SU-DHL-6 (cell line): ENCODE data around the gene PLXNB2.

Experiments
- H2AFZ ChIP-seq: fragments of 200-600 bp; sonication (generic); 2 replicates; pipeline ENCODE4 v1.6.1; 2014; ENCODE audit warnings: low read depth, mild to moderate bottlenecking, moderate library complexity, mixed read lengths, antibody characterized with exemption, low read length; ENCODE audit not compliant: severe bottlenecking
- H3F3A ChIP-seq: fragments of 200-600 bp; shearing (Covaris generic); 2 replicates; pipeline ENCODE4 v1.6.0; 2016; ENCODE audit warnings: antibody characterized with exemption, mild to moderate bottlenecking; ENCODE audit not compliant: insufficient read depth
- H3K27ac ChIP-seq: fragments of 200-600 bp; sonication (generic); 2 replicates; pipeline ENCODE4 v1.5.1; 2016; ENCODE audit warnings: low read depth, mild to moderate bottlenecking, low read length, moderate library complexity, mixed read lengths
- H3K27me3 ChIP-seq: fragments of 200-600 bp; sonication (generic), shearing (Covaris generic); 2 replicates; pipeline ENCODE4 v1.6.0; 2014; ENCODE audit warnings: mild to moderate bottlenecking, low read length
- H3K36me3 ChIP-seq: fragments of 200-600 bp; sonication (generic); 2 replicates; pipeline ENCODE4 v1.6.1; 2014; ENCODE audit warnings: mild to moderate bottlenecking, low read length, mixed read lengths
- H3K4me2 ChIP-seq: fragments of 300-600, 200-600 bp; shearing (Covaris generic), sonication (generic); 2 replicates; pipeline ENCODE4 v1.6.0; 2014; ENCODE audit warnings: low read length, low read depth, mild to moderate bottlenecking; ENCODE audit not compliant: poor library complexity, severe bottlenecking
- H3K4me3 ChIP-seq: fragments of 200-600 bp; sonication (generic); 2 replicates; pipeline ENCODE4 v1.5.1; 2014; ENCODE audit warnings: antibody characterized with exemption, low read length, mild to moderate bottlenecking, mixed read lengths; ENCODE audit not compliant: insufficient read depth, poor library complexity, severe bottlenecking
- H3K79me2 ChIP-seq: fragments of 200-600 bp; sonication (generic); 2 replicates; pipeline ENCODE4 v1.6.1; 2014; ENCODE audit warnings: mild to moderate bottlenecking, low read length, moderate library complexity; ENCODE audit not compliant: insufficient read depth
- H3K9ac ChIP-seq: fragments of 200-600 bp; sonication (generic); 2 replicates; pipeline ENCODE4 v1.7.0; 2014; ENCODE audit warnings: mild to moderate bottlenecking, low read length
- H3K9me2 ChIP-seq: fragments of 200-600 bp; sonication (generic); replicated peaks from 2 replicates; pipeline ENCODE4 v1.6.1; 2014; ENCODE audit warnings: low read length; ENCODE audit not compliant: insufficient read depth
- H3K9me3 ChIP-seq: fragments of 200-600 bp; sonication (generic); 2 replicates; pipeline ENCODE4 v1.6.1; 2014; ENCODE audit warnings: low read length, mixed read lengths; ENCODE audit not compliant: insufficient read depth
- H4K20me1 ChIP-seq: fragments of 200-600 bp; sonication (generic); 2 replicates; pipeline ENCODE4 v1.6.1; 2014; ENCODE audit warnings: low read depth, mild to moderate bottlenecking, antibody characterized with exemption, low read length, moderate library complexity, mixed read lengths
- CTCF ChIP-seq: fragments of 200-600 bp; sonication (generic); IDR thresholded peaks from one replicate; pipeline ENCODE4 v1.5.1; 2017; ENCODE audit warnings: antibody characterized with exemption, mild to moderate bottlenecking, low read length, moderate library complexity; ENCODE audit not compliant: insufficient read depth, poor library complexity, severe bottlenecking
- EZH2phosphoT487 ChIP-seq: fragments of 200-600 bp; sonication (generic), shearing (Covaris generic); conservative IDR thresholded peaks from 2 replicates; pipeline ENCODE4 v1.6.1; 2018; ENCODE audit warnings: mild to moderate bottlenecking, antibody characterized with exemption, low read length, moderate library complexity, mixed read lengths

The PLXNB2 gene

GRCh38 chr22:50286701-50287318, 20.6 kb downstream of the PLXNB2 start:
- Histone ChIP-seq H3K4me3 (no peak overlapping the region), H3K79me2 (no peaks in the 10 kb centered on the region), H3K9me2 (no peaks in the 10 kb centered on the region), H3K9ac (no peak overlapping the region), H3K27me3 (no peaks in the 10 kb centered on the region), H2AFZ (no peak overlapping the region), H3F3A (no peaks in the 10 kb centered on the region), H3K36me3 (no peaks in the 10 kb centered on the region), H4K20me1 (no peaks in the 10 kb centered on the region), H3K27ac (no peak overlapping the region), H3K4me2 (no peak overlapping the region), H3K9me3 (no peaks in the 10 kb centered on the region)
- no peak for TF ChIP-seq EZH2phosphoT487
- no peak for TF ChIP-seq CTCF

GRCh38 chr22:50286275-50286674, 21.2 kb downstream of the PLXNB2 start:
- H2AFZ ChIP-seq: no peak overlapping the region
- no peak overlapping the region for H3K9ac ChIP-seq
- no peak overlapping the region for H3K4me3 ChIP-seq
- no peak overlapping the region for H3K4me2 ChIP-seq
- TF ChIP-seq CTCF (no peak), EZH2phosphoT487 (no peak)
- H3K79me2 ChIP-seq: no peaks in the 10 kb centered on the region
- H3F3A ChIP-seq: no peaks in the 10 kb centered on the region
- no peaks in the 10 kb centered on the region for H4K20me1 ChIP-seq
- no peaks in the 10 kb centered on the region for H3K36me3 ChIP-seq
- H3K9me3 ChIP-seq: no peaks in the 10 kb centered on the region
- H3K27me3 ChIP-seq: no peaks in the 10 kb centered on the region
- no peaks in the 10 kb centered on the region for H3K9me2 ChIP-seq
- no peak overlapping the region for H3K27ac ChIP-seq

DNA sequence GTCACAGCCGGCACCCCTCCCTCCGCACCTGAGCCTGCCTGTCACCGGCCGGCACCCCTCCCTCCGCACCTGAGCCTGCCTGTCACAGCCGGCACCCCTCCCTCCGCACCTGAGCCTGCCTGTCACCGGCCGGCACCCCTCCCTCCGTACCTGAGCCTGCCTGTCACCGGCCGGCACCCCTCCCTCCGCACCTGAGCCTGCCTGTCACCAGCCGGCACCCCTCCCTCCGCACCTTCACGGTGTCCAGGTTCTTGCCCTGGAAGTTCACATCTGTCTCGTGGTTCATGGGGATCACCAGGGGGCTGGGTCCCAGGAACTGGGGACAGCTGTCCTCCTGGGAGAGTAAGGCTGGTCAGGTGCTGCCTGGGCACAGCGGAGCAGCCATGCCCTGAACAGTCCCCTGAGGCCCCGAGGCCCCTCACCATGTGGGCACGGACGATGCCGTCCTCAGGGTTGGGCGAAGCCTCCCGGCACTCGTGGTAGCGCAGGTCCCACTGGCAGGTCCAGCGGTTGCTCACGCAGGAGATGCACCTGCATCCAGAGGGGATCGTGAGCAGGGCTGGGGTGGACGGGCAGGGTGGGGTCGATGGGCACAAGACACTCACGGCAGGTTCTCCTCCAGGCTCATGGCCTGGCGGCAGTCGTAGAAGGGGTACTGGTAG, 21.7 kb downstream of the PLXNB2 start:
- Histone ChIP-seq H3K79me2 (no peaks in the 10 kb centered on the region), H3K4me3 (no peak overlapping the region), H3K27me3 (no peaks in the 10 kb centered on the region), H3K9me3 (no peaks in the 10 kb centered on the region), H3K9me2 (no peaks in the 10 kb centered on the region), H3K27ac (no peak overlapping the region), H3K4me2 (no peak overlapping the region), H3F3A (no peaks in the 10 kb centered on the region), H3K36me3 (no peaks in the 10 kb centered on the region), H3K9ac (no peak overlapping the region), H2AFZ (no peak overlapping the region), H4K20me1 (no peaks in the 10 kb centered on the region)
- TF ChIP-seq EZH2phosphoT487 (no peak), CTCF (no peak)
